Left cardiac atrium (tissue), 4 donors: ENCODE results near the gene RAB3D. TPM values are rescaled to one million over a fixed set of nuclear protein-coding genes. Genes with fewer than 3 reads are reported as not detected.
"Not testable (repeated sequence)": the region's sequence is repeated elsewhere in the genome, so short reads cannot be mapped to it uniquely, and the experiment has no call there.

Experiments
- ATAC-seq, 2 donors: fragments of 200-7000 bp; cut with Tn5 transposase; one replicate each; pipeline ENCODE4 v1.9.1; 2020; ENCODE audit warnings: mild to moderate bottlenecking in 2 of 2, moderate library complexity in 2 of 2
- DNase-seq: peaks from one replicate; pipeline ENCODE4 v3.0.0-alpha.2; 2020
- intact Hi-C, 2 donors: fragments of 100-400 bp; cut with DNase I; formaldehyde crosslinking; loops; one replicate each; pipeline versions ENCODE4 v1.14.1 to v1.15.1; 2022 to 2023
- total RNA-seq, 2 donors: library from RNA; stranded (reverse); fragmentation: NEBNext Ultra II Directional; extraction: Animal tissue kit (Norgen Biotek cat#: 25700); gene quantifications; one replicate each; pipeline ENCODE4 v1.2.1, GENCODE V29; 2021
- donor health status: DM: no; HTN: yes; CAD: no.
- donor health status: DM: no; HTN: yes; CAD: no; lungs with severe emphysema.
- donor health status: DM: yes; HTN: yes; CAD: no.
- donor health status: Dilated cardiomyopathy.

Gene RAB3D
- total RNA-seq, 2 donors from 2014 or later, result 12.2 to 14.2 TPM

GRCh38 chr19:11373166-11373884 is 33.9 kb upstream of the RAB3D start:
- intact Hi-C loops, result loop anchor here in 1 of 2 donors (10.0 kb wide), 1 partner anchor 61 kb away; the partner anchor contains the start of genes ODAD3 and PRKCSH
- DNase-seq, result no peak

GRCh38 chr19:11370744-11371143 is 31.3 kb upstream of the RAB3D start:
- DNase-seq (no peak), ATAC-seq (no peak)
- intact Hi-C loops, result loop anchor here in 1 of 2 donors (10.0 kb wide), 1 partner anchor 64 kb away; the partner anchor contains the start of genes ODAD3 and PRKCSH

More at GRCh38 chr19:11373166-11373884, 33.9 kb upstream of the RAB3D start:
- no peak for ATAC-seq

- intact Hi-C loops, result no loop called here
- DNase-seq, result no peak
- ATAC-seq, result no peak
Observed at GRCh38 chr19:11367528-11367927, 28.1 kb upstream of the RAB3D start.

GRCh38 chr19:11365557-11366117 is 26.2 kb upstream of the RAB3D start:
- no peak for DNase-seq
- no peak for ATAC-seq
- intact Hi-C loops, result no loop called here

- ATAC-seq (no peak), DNase-seq (no peak)
- intact Hi-C loops, result no loop called here
Observed at GRCh38 chr19:11364935-11365334, 25.5 kb upstream of the RAB3D start.

- intact Hi-C loops, result no loop called here
Observed at GRCh38 chr19:11364296-11364904, 24.9 kb upstream of the RAB3D start.

GRCh38 chr19:11363881-11364280 is 24.4 kb upstream of the RAB3D start:
- ATAC-seq, result no peak
- intact Hi-C loops, result no loop called here

More at GRCh38 chr19:11364296-11364904, 24.9 kb upstream of the RAB3D start:
- DNase-seq (no peak), ATAC-seq (no peak)

GRCh38 chr19:11361771-11362731 is 22.6 kb upstream of the RAB3D start:
- ATAC-seq, result no peak
- no peak for DNase-seq
- intact Hi-C loops, result no loop called here

More at GRCh38 chr19:11363881-11364280, 24.4 kb upstream of the RAB3D start:
- DNase-seq, result no peak

- DNase-seq (peak; percentile 64), ATAC-seq (peak; percentile 31 to 40)
- intact Hi-C loops, result no loop called here
Observed at GRCh38 chr19:11361037-11361770, 21.7 kb upstream of the RAB3D start.

GRCh38 chr19:11359421-11359820 is 20.0 kb upstream of the RAB3D start:
- DNase-seq (no peak), ATAC-seq (no peak)
- intact Hi-C loops, result no loop called here

- no peak for ATAC-seq
- intact Hi-C loops, result no loop called here
- DNase-seq, result no peak
Observed at GRCh38 chr19:11356676-11357550, 17.5 kb upstream of the RAB3D start.

GRCh38 chr19:11356074-11356397 is 16.6 kb upstream of the RAB3D start:
- DNase-seq (no peak), ATAC-seq (no peak)
- intact Hi-C loops, result no loop called here

GRCh38 chr19:11355160-11356073 is 16.0 kb upstream of the RAB3D start, which contains the start of gene PLPPR2:
PLPPR2 (plus strand) TSS chr19:11355432; CDS start chr19:11357674, 2,242 bp downstream.
- intact Hi-C loops, result no loop called here
- ATAC-seq (peak; percentile 96 to 97), DNase-seq (peak; percentile 98)

- DNase-seq, intact Hi-C loops: not testable (repeated sequence)
Observed at GRCh38 chr19:11354102-11354501, 14.6 kb upstream of the RAB3D start.

GRCh38 chr19:11349171-11349570 is 9.7 kb upstream of the RAB3D start:
- DNase-seq, result no peak
- ATAC-seq, result no peak
- intact Hi-C loops, result no loop called here

More at GRCh38 chr19:11354102-11354501, 14.6 kb upstream of the RAB3D start:
- ATAC-seq, result not testable (repeated sequence)

- DNase-seq (no peak), ATAC-seq (no peak)
- intact Hi-C loops, result no loop called here
Observed at GRCh38 chr19:11347546-11348039, 8.1 kb upstream of the RAB3D start.
